K562 (cell line): ENCODE measurements around the gene ALKBH3. TPM values are rescaled to one million over a fixed set of nuclear protein-coding genes. Genes with fewer than 3 reads are reported as not detected.

Experiments used
- AFF4 ChIP-seq: sonication (generic); formaldehyde crosslinking; IDR thresholded peaks from 2 replicates; pipeline ENCODE4 v1.8.0; 2023; ENCODE audit warnings: mild to moderate bottlenecking, missing genetic modification reagents
- BCLAF1 ChIP-seq, 2 experiments: fragments of 450-650 bp in 1 of 2; IDR thresholded peaks; 2 replicates each; pipeline ENCODE4 v1.6.1; 2011 to 2017; ENCODE audit warnings: low read depth in 2 of 2, antibody characterized with exemption in 1 of 2, borderline replicate concordance in 1 of 2, low read length in 1 of 2, mild to moderate bottlenecking in 1 of 2, mixed read lengths in 1 of 2; ENCODE audit not compliant: control insufficient read depth in 1 of 2
- CREM ChIP-seq: IDR thresholded peaks from 2 replicates; pipeline ENCODE4 v1.6.1; 2014; ENCODE audit warnings: antibody characterized with exemption, low read depth
- FOXK1 ChIP-seq: sonication (generic); formaldehyde crosslinking; IDR thresholded peaks from 2 replicates; pipeline ENCODE4 v1.8.0; 2022; ENCODE audit warnings: missing genetic modification reagents, mild to moderate bottlenecking, borderline replicate concordance
- GATAD2A ChIP-seq: fragments of 450-650 bp; IDR thresholded peaks from 2 replicates; pipeline ENCODE4 v1.6.1; 2017
- MBD1 ChIP-seq: fragments of 250-450 bp; sonication (Bioruptor Pico); IDR thresholded peaks from 2 replicates; pipeline ENCODE4 v1.8.0; 2022; ENCODE audit warnings: inconsistent platforms
- NEUROD1 ChIP-seq: fragments of 150-350 bp; IDR thresholded peaks from 2 replicates; pipeline ENCODE4 v1.6.1; 2014; ENCODE audit warnings: borderline replicate concordance, low read length, low read depth; ENCODE audit not compliant: partially characterized antibody
- RBFOX2 ChIP-seq: fragments of 200-400 bp; formaldehyde crosslinking; IDR thresholded peaks from 2 replicates; pipeline ENCODE4 v1.6.1; 2017; ENCODE audit warnings: low read depth, mild to moderate bottlenecking, low read length, moderate library complexity
- TCF15 ChIP-seq: fragments of 250-450 bp; sonication (Bioruptor Pico); IDR thresholded peaks from 2 replicates; pipeline ENCODE4 v1.8.0; 2022; ENCODE audit warnings: moderate library complexity, mild to moderate bottlenecking, inconsistent platforms
- ZNF134 ChIP-seq: fragments of 250-450 bp; sonication (Bioruptor Pico); conservative IDR thresholded peaks from 2 replicates; pipeline ENCODE4 v1.4.0; 2020
- ZNF609 ChIP-seq: sonication (generic); formaldehyde crosslinking; IDR thresholded peaks from 2 replicates; pipeline ENCODE4 v1.8.1; 2023; ENCODE audit warnings: missing genetic modification reagents, mild to moderate bottlenecking, borderline replicate concordance
- ZNF707 ChIP-seq: fragments of 250-450 bp; sonication (Bioruptor Pico); conservative IDR thresholded peaks from 2 replicates; pipeline ENCODE4 v1.8.0; 2022; ENCODE audit warnings: inconsistent platforms, mild to moderate bottlenecking, moderate library complexity
- polyA plus RNA-seq, 8 experiments: library from polyadenylated mRNA; depleted of rRNA in 4 of 8; stranded (reverse) in 5 of 8; unstranded in 3 of 8; fragments of >200 nt; fragmentation: Nextera tagmentation in 2 of 8; fragmentation: Illumina TruSeq in 1 of 8; extraction: Ambion mirVana in 2 of 8; extraction: Trizol in 1 of 8; gene quantifications; 2 replicates each; pipeline versions ENCODE4 v1.2.1 to v1.2.3, GENCODE V29; 2011 to 2014; ENCODE audit warnings: inconsistent platforms in 1 of 8, missing spikeins in 1 of 8
- total RNA-seq, 7 experiments: library from RNA; depleted of rRNA in 6 of 7; stranded (reverse); fragments of >200 nt in 6 of 7; fragmentation: Illumina TruSeq in 2 of 7; extraction: Trizol in 2 of 7; gene quantifications; 2 replicates each; pipeline versions ENCODE4 v1.2.1 to v1.2.3, GENCODE V29; 2011 to 2021; ENCODE audit warnings: low replicate concordance in 1 of 7

The ALKBH3 gene
- total and polyA plus RNA-seq, 9 of the 15 experiments (the other 6 are each of a cell fraction or from before 2014, with no cell fraction given): 16.0 to 49.9 (median 36.5) TPM

- no peak; the same call in 1 of the 2 replicates for TF ChIP-seq TCF15 (CRISPR knock-in tag)
- TF ChIP-seq BCLAF1 (IDR thresholded peaks at IDR 0.05; ENCODE audit: borderline replicate concordance in 1 of 2, control insufficient read depth in 1 of 2, low read depth in 2 of 2, low read length in 1 of 2): no peak
- TF ChIP-seq FOXK1 (CRISPR knock-in tag): no peak
- no peak for TF ChIP-seq ZNF609
- TF ChIP-seq CREM: peak; percentile 94
- TF ChIP-seq GATAD2A: no peak
- no peak for TF ChIP-seq MBD1 (CRISPR knock-in tag)
- peak; percentile 48 for TF ChIP-seq NEUROD1
- TF ChIP-seq RBFOX2: peak; percentile 83
- no peak for TF ChIP-seq ZNF707 (CRISPR knock-in tag)
- TF ChIP-seq AFF4: no peak
- no peak for TF ChIP-seq ZNF134 (CRISPR knock-in tag)
Measured at GRCh38 chr11:43880640-43881159, at the start of gene ALKBH3 (continued).
